ENCODE results near the gene LDLRAD2.

- TF ChIP-seq POLR2AphosphoS5 (IDR thresholded peaks at IDR 0.05; ENCODE audit: low read depth, low read length) (no peak), POLR2A (IDR thresholded peaks at IDR 0.05; ENCODE audit: low read depth, low read length) (no peak), TAF1 (IDR thresholded peaks at IDR 0.05; ENCODE audit: borderline replicate concordance, low read depth, low read length) (no peak)
These were observed 17.0 kb upstream of the LDLRAD2 start for GRCh38 chr1:21795075-21795474.
